Measurements from ENCODE around the gene MPHOSPH10. TPM values are rescaled to one million over a fixed set of nuclear protein-coding genes. Genes with fewer than 3 reads are reported as not detected.

MPHOSPH10 gene
- total and polyA plus RNA-seq, 2 donors from 2014 or later: 14.6 to 32.3 TPM

GRCh38 chr2:71121479-71121878, 9.0 kb upstream of the MPHOSPH10 start:
- Histone ChIP-seq H3K4me1 (ENCODE audit: control insufficient read depth in 2 of 3, insufficient read depth in 2 of 3, low read depth in 1 of 3, low read length in 3 of 3) (no peaks in the 10 kb centered on the region), H3K36me3 (ENCODE audit: control insufficient read depth in 2 of 3, insufficient read depth in 3 of 3, low read length in 3 of 3) (peaks cover 3 to 17% (median 7%) of the 10 kb centered on the region in 3 donors), H3K9ac (ENCODE audit: low read length in 3 of 3) (no peak overlapping the region), H3K27ac (ENCODE audit: low read depth in 2 of 2, low read length in 2 of 2) (no peak overlapping the region), H3K4me3 (ENCODE audit: low read length in 3 of 3) (no peak overlapping the region), H3K9me3 (ENCODE audit: control insufficient read depth in 2 of 3, insufficient read depth in 1 of 3, low read length in 3 of 3) (no peaks in the 10 kb centered on the region), H3K27me3 (ENCODE audit: control insufficient read depth, insufficient read depth, low read length) (no peaks in the 10 kb centered on the region)
- FAIRE-seq (no peak), DNase-seq (no peak)
- TF ChIP-seq CTCF (IDR thresholded peaks at IDR 0.05; ENCODE audit: borderline replicate concordance, extremely low read depth, insufficient read depth): no peak
- intact Hi-C loops (cut with DNase I): no loop called here

- H3K36me3 ChIP-seq (ENCODE audit: control insufficient read depth in 2 of 3, insufficient read depth in 3 of 3, low read length in 3 of 3): peaks cover 3 to 14% (median 7%) of the 10 kb centered on the region in 3 donors
- no peak for DNase-seq
- no peaks in the 10 kb centered on the region for H3K27me3 ChIP-seq (ENCODE audit: control insufficient read depth, insufficient read depth, low read length)
- no peak overlapping the region for H3K4me3 ChIP-seq (ENCODE audit: low read length in 3 of 3)
- no peaks in the 10 kb centered on the region for H3K9me3 ChIP-seq (ENCODE audit: control insufficient read depth in 2 of 3, insufficient read depth in 1 of 3, low read length in 3 of 3)
- intact Hi-C loops (cut with DNase I): no loop called here
- no peak overlapping the region for H3K9ac ChIP-seq (ENCODE audit: low read length in 3 of 3)
- FAIRE-seq: no peak
- TF ChIP-seq CTCF (IDR thresholded peaks at IDR 0.05; ENCODE audit: borderline replicate concordance, extremely low read depth, insufficient read depth): no peak
- H3K4me1 ChIP-seq (ENCODE audit: control insufficient read depth in 2 of 3, insufficient read depth in 2 of 3, low read depth in 1 of 3, low read length in 3 of 3): no peaks in the 10 kb centered on the region
- H3K27ac ChIP-seq (ENCODE audit: low read depth in 2 of 2, low read length in 2 of 2): no peak overlapping the region
Observed at GRCh38 chr2:71122387-71123298, 7.8 kb upstream of the MPHOSPH10 start.

GRCh38 chr2:71125506-71126294, 4.7 kb upstream of the MPHOSPH10 start:
- intact Hi-C loops (cut with DNase I): no loop called here
- Histone ChIP-seq H3K27ac (ENCODE audit: low read depth in 2 of 2, low read length in 2 of 2) (no peak overlapping the region), H3K4me3 (ENCODE audit: low read length in 3 of 3) (no peak overlapping the region), H3K9ac (ENCODE audit: low read length in 3 of 3) (no peak overlapping the region), H3K36me3 (ENCODE audit: control insufficient read depth in 2 of 3, insufficient read depth in 3 of 3, low read length in 3 of 3) (peaks cover 0 to 5% (median 4%) of the 10 kb centered on the region in 3 donors), H3K9me3 (ENCODE audit: control insufficient read depth in 2 of 3, insufficient read depth in 1 of 3, low read length in 3 of 3) (no peaks in the 10 kb centered on the region), H3K4me1 (ENCODE audit: control insufficient read depth in 2 of 3, insufficient read depth in 2 of 3, low read depth in 1 of 3, low read length in 3 of 3) (peaks cover 0 to 6% (median 2%) of the 10 kb centered on the region in 3 donors), H3K27me3 (ENCODE audit: control insufficient read depth, insufficient read depth, low read length) (no peaks in the 10 kb centered on the region)
- no peak for FAIRE-seq
- no peak for TF ChIP-seq CTCF (IDR thresholded peaks at IDR 0.05; ENCODE audit: borderline replicate concordance, extremely low read depth, insufficient read depth)
- DNase-seq: no peak
